H1 (cell line): ENCODE measurements around the gene DOCK11. TPM values are rescaled to one million over a fixed set of nuclear protein-coding genes. Genes with fewer than 3 reads are reported as not detected.

Experiments
- CTCF ChIA-PET: fragments of 300-600 bp; sonication (Branson Sonifier 250); formaldehyde crosslinking; loops from one replicate; lab custom pipeline; 2021; ENCODE audit not compliant: partially characterized antibody; lab: Charles Lee
- POLR2A ChIA-PET: fragments of 300-600 bp; sonication (Branson Sonifier 250); formaldehyde crosslinking; loops from one replicate; lab custom pipeline; 2021; ENCODE audit warnings: inconsistent platforms; ENCODE audit not compliant: partially characterized antibody; lab: Charles Lee
- DNase-seq, 2 experiments: peaks; one replicate each; pipeline versions ENCODE4 v3.0.0 to v3.0.0-alpha.2; 2010 to 2022; ENCODE audit warnings: low spot score in 2 of 2, low read depth in 1 of 2, mixed read lengths in 1 of 2
- FAIRE-seq: peaks from 2 replicates; lab custom pipeline; 2011; peaks lifted over from hg19 to GRCh38; lab: Jason Lieb, UNC
- H2AFZ ChIP-seq: 2 replicates; pipeline ENCODE4 v1.8.1; 2012; ENCODE audit warnings: low read length, inconsistent platforms
- H2AK5ac ChIP-seq: 2 replicates; pipeline ENCODE4 v1.6.1; 2013; ENCODE audit warnings: low read depth, low read length
- H2BK120ac ChIP-seq: replicated peaks from 2 replicates; pipeline ENCODE3; 2013; ENCODE audit warnings: low read depth, low read length, inconsistent platforms
- H2BK12ac ChIP-seq: 2 replicates; pipeline ENCODE4 v1.6.1; 2013; ENCODE audit warnings: low read depth, low read length
- H2BK15ac ChIP-seq: 2 replicates; pipeline ENCODE4 v1.6.1; 2013; ENCODE audit warnings: low read length
- H2BK20ac ChIP-seq: 2 replicates; pipeline ENCODE4 v1.6.1; 2013; ENCODE audit warnings: low read length
- H2BK5ac ChIP-seq: 2 replicates; pipeline ENCODE4 v1.6.1; 2013; ENCODE audit warnings: low read depth, low read length
- H3K14ac ChIP-seq: 2 replicates; pipeline ENCODE4 v1.6.1; 2013; ENCODE audit warnings: inconsistent platforms; ENCODE audit not compliant: insufficient read length
- H3K18ac ChIP-seq: 2 replicates; pipeline ENCODE4 v1.6.1; 2013; ENCODE audit warnings: low read length; ENCODE audit errors: extremely low read depth
- H3K23ac ChIP-seq: 2 replicates; pipeline ENCODE4 v1.6.1; 2013; ENCODE audit warnings: inconsistent platforms; ENCODE audit not compliant: insufficient read length
- H3K23me2 ChIP-seq: 2 replicates; pipeline ENCODE4 v1.6.1; 2013; ENCODE audit warnings: low read depth, low read length
- H3K27ac ChIP-seq: 2 replicates; pipeline ENCODE4 v1.6.1; 2011; ENCODE audit warnings: low read depth, low read length, inconsistent platforms
- H3K27me3 ChIP-seq, 4 experiments: replicated peaks in 1 of 4; 1 replicate in 1 of 4; 2 replicates in 3 of 4; pipeline versions ENCODE4 v1.6.1 to v1.8.1; 2011 to 2013; ENCODE audit warnings: low read length in 3 of 4, mild to moderate bottlenecking in 3 of 4, inconsistent platforms in 2 of 4, mixed read lengths in 2 of 4, moderate library complexity in 1 of 4; ENCODE audit not compliant: control insufficient read depth in 3 of 4, insufficient read depth in 3 of 4; ENCODE audit errors: extremely low read depth in 1 of 4
- H3K36me3 ChIP-seq, 4 experiments: 2 replicates each; pipeline versions ENCODE4 v1.6.1 to v1.8.1; 2011 to 2013; ENCODE audit warnings: mild to moderate bottlenecking in 4 of 4, low read length in 3 of 4, moderate library complexity in 2 of 4, control low read depth in 1 of 4, inconsistent platforms in 1 of 4; ENCODE audit not compliant: insufficient read depth in 4 of 4, control insufficient read depth in 2 of 4
- H3K4ac ChIP-seq: replicated peaks from 2 replicates; pipeline ENCODE3; 2013; ENCODE audit warnings: low read length, low read depth, mixed read lengths, inconsistent platforms; ENCODE audit not compliant: insufficient read length
- H3K4me1 ChIP-seq, 4 experiments: replicated peaks in 1 of 4; 1 replicate in 1 of 4; 2 replicates in 3 of 4; pipeline versions ENCODE4 v1.6.1 to v1.8.1; 2011 to 2013; ENCODE audit warnings: low read length in 3 of 4, inconsistent platforms in 2 of 4, mixed read lengths in 1 of 4; ENCODE audit not compliant: insufficient read depth in 4 of 4, control insufficient read depth in 3 of 4
- H3K4me2 ChIP-seq, 2 experiments: 2 replicates each; pipeline versions ENCODE4 v1.6.1 to v1.8.1; 2011 to 2013; ENCODE audit warnings: low read depth in 2 of 2, low read length in 2 of 2, control low read depth in 1 of 2, inconsistent platforms in 1 of 2, mild to moderate bottlenecking in 1 of 2; ENCODE audit not compliant: insufficient read depth in 1 of 2
- H3K4me3 ChIP-seq, 4 experiments: fragments of 200-600, 300-600 bp in 1 of 4; sonication (generic), shearing (Covaris generic), sonication (Bioruptor Twin) in 1 of 4; 2 replicates each; pipeline versions ENCODE4 v1.5.1 to v1.8.1; 2011 to 2016; ENCODE audit warnings: low read length in 4 of 4, low read depth in 3 of 4, control low read depth in 2 of 4, inconsistent platforms in 2 of 4, mild to moderate bottlenecking in 2 of 4, mixed read lengths in 1 of 4, moderate library complexity in 1 of 4; ENCODE audit not compliant: insufficient read depth in 2 of 4; ENCODE audit errors: extremely low read depth in 1 of 4
- H3K56ac ChIP-seq: replicated peaks from 2 replicates; pipeline ENCODE3; 2013; ENCODE audit warnings: low read depth, mild to moderate bottlenecking, mixed read lengths, low read length, inconsistent platforms; ENCODE audit not compliant: insufficient read length
- H3K79me1 ChIP-seq: 2 replicates; pipeline ENCODE4 v1.6.1; 2013; ENCODE audit warnings: low read depth, low read length, control low read depth
- H3K79me2 ChIP-seq, 2 experiments: 2 replicates each; pipeline versions ENCODE4 v1.6.1 to v1.8.1; 2012 to 2013; ENCODE audit warnings: low read length in 2 of 2, mild to moderate bottlenecking in 2 of 2, inconsistent platforms in 1 of 2; ENCODE audit not compliant: insufficient read depth in 2 of 2, control insufficient read depth in 1 of 2
- H3K9ac ChIP-seq, 4 experiments: replicated peaks in 1 of 4; 1 replicate in 1 of 4; 2 replicates in 3 of 4; pipeline versions ENCODE4 v1.6.1 to v1.8.1; 2011 to 2013; ENCODE audit warnings: low read depth in 3 of 4, low read length in 3 of 4, control low read depth in 2 of 4, mild to moderate bottlenecking in 2 of 4, moderate library complexity in 2 of 4, inconsistent platforms in 1 of 4; ENCODE audit errors: extremely low read depth in 1 of 4
- H3K9me3 ChIP-seq, 2 experiments: 2 replicates each; pipeline versions ENCODE4 v1.6.1 to v1.8.1; 2012 to 2013; ENCODE audit warnings: mild to moderate bottlenecking in 2 of 2, moderate library complexity in 2 of 2, control low read depth in 1 of 2, inconsistent platforms in 1 of 2, low read depth in 1 of 2, low read length in 1 of 2, mixed read lengths in 1 of 2; ENCODE audit not compliant: insufficient read depth in 2 of 2
- H4K20me1 ChIP-seq, 2 experiments: replicated peaks in 1 of 2; 2 replicates each; pipeline versions ENCODE3 to v1.8.1; 2011 to 2013; ENCODE audit warnings: inconsistent platforms in 2 of 2, low read length in 2 of 2, mild to moderate bottlenecking in 1 of 2; ENCODE audit not compliant: insufficient read depth in 2 of 2, control insufficient read depth in 1 of 2
- H4K5ac ChIP-seq: 2 replicates; pipeline ENCODE4 v1.6.1; 2013; ENCODE audit warnings: low read length, low read depth, mixed read lengths, inconsistent platforms; ENCODE audit not compliant: insufficient read length
- H4K8ac ChIP-seq: 2 replicates; pipeline ENCODE4 v1.8.0; 2013; ENCODE audit warnings: mild to moderate bottlenecking, moderate library complexity, low read length, inconsistent platforms; ENCODE audit not compliant: insufficient read depth; ENCODE audit errors: extremely low read depth
- H4K91ac ChIP-seq: replicated peaks from 2 replicates; pipeline ENCODE3; 2013; ENCODE audit warnings: low read length, mixed read lengths, inconsistent platforms; ENCODE audit not compliant: insufficient read length
- BACH1 ChIP-seq: IDR thresholded peaks from 2 replicates; pipeline ENCODE4 v1.6.1; 2012; ENCODE audit warnings: low read length, improper control_type of control experiment
- CHD1 ChIP-seq: IDR thresholded peaks from 2 replicates; pipeline ENCODE4 v1.6.1; 2012; ENCODE audit warnings: low read depth, low read length, improper control_type of control experiment
- CHD2 ChIP-seq: IDR thresholded peaks from 2 replicates; pipeline ENCODE4 v1.6.1; 2012; ENCODE audit warnings: low read length, improper control_type of control experiment
- CREB1 ChIP-seq: IDR thresholded peaks from 2 replicates; pipeline ENCODE4 v1.6.1; 2012; ENCODE audit warnings: inconsistent platforms
- EP300 ChIP-seq, 2 experiments: IDR thresholded peaks; 1 replicate in 1 of 2; 2 replicates in 1 of 2; pipeline ENCODE4 v1.6.1; 2011 to 2012; ENCODE audit warnings: low read depth in 2 of 2, low read length in 2 of 2, mild to moderate bottlenecking in 2 of 2, borderline replicate concordance in 1 of 2, inconsistent platforms in 1 of 2, moderate library complexity in 1 of 2
- FOSL1 ChIP-seq: IDR thresholded peaks from 2 replicates; pipeline ENCODE4 v1.6.1; 2011; ENCODE audit warnings: mild to moderate bottlenecking, low read depth, low read length, moderate library complexity; ENCODE audit not compliant: insufficient read depth
- GABPA ChIP-seq: IDR thresholded peaks from 2 replicates; pipeline ENCODE4 v1.6.1; 2011; ENCODE audit warnings: mild to moderate bottlenecking, low read length, moderate library complexity, borderline replicate concordance; ENCODE audit not compliant: insufficient read depth
- MAFK ChIP-seq: IDR thresholded peaks from 2 replicates; pipeline ENCODE4 v1.6.1; 2012; ENCODE audit warnings: low read depth, mild to moderate bottlenecking, improper control_type of control experiment, low read length
- PHF8 ChIP-seq: fragments of 200-600 bp; sonication (generic); conservative IDR thresholded peaks from 2 replicates; pipeline ENCODE4 v1.7.1; 2012; ENCODE audit warnings: low read depth, mild to moderate bottlenecking, inconsistent platforms, low read length, moderate library complexity
- RXRA ChIP-seq: IDR thresholded peaks from 2 replicates; pipeline ENCODE4 v1.6.1; 2011; ENCODE audit warnings: low read depth, mild to moderate bottlenecking, low read length, moderate library complexity; ENCODE audit not compliant: insufficient read depth
- SIN3A ChIP-seq, 2 experiments: IDR thresholded peaks in 1 of 2; conservative IDR thresholded peaks in 1 of 2; 2 replicates each; pipeline ENCODE4 v1.6.1; 2011 to 2012; ENCODE audit warnings: low read length in 2 of 2, improper control_type of control experiment in 1 of 2, low read depth in 1 of 2, mild to moderate bottlenecking in 1 of 2
- SP1 ChIP-seq: IDR thresholded peaks from 2 replicates; pipeline ENCODE4 v1.6.1; 2011; ENCODE audit warnings: low read depth, low read length
- TCF12 ChIP-seq: IDR thresholded peaks from 2 replicates; pipeline ENCODE4 v1.6.1; 2011; ENCODE audit warnings: low read depth, mild to moderate bottlenecking, low read length
- WGBS, 2 experiments: shearing (Covaris generic) in 1 of 2; methylation state at CpG; one replicate each; pipeline versions ENCODE4 v1.1.6 to v1.1.7; 2013 to 2015; ENCODE audit warnings: low lambda C conversion rate in 2 of 2, mixed read lengths in 2 of 2, inconsistent platforms in 1 of 2, low coverage in 1 of 2, missing lambda C conversion rate in 1 of 2; ENCODE audit not compliant: insufficient replicate concordance in 2 of 2, insufficient coverage in 1 of 2, insufficient read length in 1 of 2; ENCODE audit errors: extremely low coverage in 1 of 2, missing lambda C conversion rate in 1 of 2; 5-methylcytosine and 5-hydroxymethylcytosine counted together
- polyA plus RNA-seq, 7 experiments: library from polyadenylated mRNA; depleted of rRNA in 3 of 7; stranded (reverse) in 5 of 7; unstranded in 2 of 7; fragments of >200 nt in 5 of 7; fragments of 200-250 nt in 2 of 7; gene quantifications; 1 replicate in 5 of 7; 2 replicates in 1 of 7; 4 replicates in 1 of 7; pipeline versions ENCODE4 v1.2.1 to v1.2.3, GENCODE V29; 2011 to 2013; ENCODE audit warnings: missing spikeins in 2 of 7, mixed read lengths in 2 of 7
- total RNA-seq: library from RNA; stranded (reverse); fragmentation: NEBNext Ultra II Directional; extraction: Animal tissue kit (Norgen Biotek cat#: 25700); gene quantifications from 2 replicates; pipeline ENCODE4 v1.2.1, GENCODE V29; 2021

DOCK11 gene
- total and polyA plus RNA-seq, 2 of the 8 experiments (the other 6 are each of a cell fraction or from before 2014, with no cell fraction given) = 4.9 to 12.0 TPM

GRCh38 chrX:118693843-118694242 is 198.2 kb downstream of the DOCK11 start:
- Histone ChIP-seq H2BK12ac (no peak overlapping the region), H3K4ac (no peak overlapping the region), H3K27ac (no peak overlapping the region), H3K56ac (no peak overlapping the region), H2BK120ac (no peak overlapping the region), H3K23ac (no peak overlapping the region), H2BK5ac (no peak overlapping the region), H3K14ac (no peak overlapping the region), H4K8ac (no peak overlapping the region), H3K9ac (no peak overlapping the region), H2AFZ (no peak overlapping the region), H3K4me3 (no peak overlapping the region), H3K36me3 (no peaks in the 10 kb centered on the region), H3K4me1 (no peaks in the 10 kb centered on the region), H3K27me3 (no peaks in the 10 kb centered on the region), H2BK15ac (no peak overlapping the region), H3K18ac (no peak overlapping the region), H3K79me1 (no peaks in the 10 kb centered on the region), H4K91ac (no peak overlapping the region), H2BK20ac (no peak overlapping the region), H3K79me2 (no peaks in the 10 kb centered on the region), H3K23me2 (no peaks in the 10 kb centered on the region), H3K9me3 (no peaks in the 10 kb centered on the region), H4K5ac (no peak overlapping the region), H4K20me1 (no peaks in the 10 kb centered on the region), H3K4me2 (no peak overlapping the region), H2AK5ac (no peak overlapping the region)
- DNase-seq (no peak), FAIRE-seq (no peak)
- POLR2A ChIA-PET = no interaction called here
- CTCF ChIA-PET = no interaction called here
- 84% methylated on average over 2 of the region's 2 CpGs; no CpG with 5 or more reads in 1 of the 2 experiments for WGBS, 2 experiments
- TF ChIP-seq CHD2 (no peak), FOSL1 (no peak), CHD1 (no peak), SIN3A (conservative IDR thresholded peaks at IDR 0.05 in 1 of 2, IDR thresholded peaks at IDR 0.05 in 1 of 2; ENCODE audit: low read depth in 1 of 2, low read length in 2 of 2) (no peak), GABPA (no peak), PHF8 (no peak), RXRA (no peak), EP300 (IDR thresholded peaks at IDR 0.05; ENCODE audit: borderline replicate concordance in 1 of 2, low read depth in 2 of 2, low read length in 2 of 2) (no peak), TCF12 (no peak), BACH1 (no peak), SP1 (no peak), CREB1 (no peak), MAFK (no peak)
